Progenitor cell of endocrine pancreas (in vitro differentiated cells): ENCODE data around the gene GATA1. TPM values are rescaled to one million over a fixed set of nuclear protein-coding genes. Genes with fewer than 3 reads are reported as not detected.
"Not testable (repeated sequence)": the region's sequence is repeated elsewhere in the genome, so short reads cannot be mapped to it uniquely, and the experiment has no call there.

Experiments used
- DNase-seq: peaks from one replicate; pipeline ENCODE4 v3.0.0; 2021; ENCODE audit warnings: low spot score; ENCODE audit not compliant: unreplicated experiment
- H3K27ac Mint-ChIP-seq: 2 replicates; pipeline ENCODE4 v1.8.0; 2021; ENCODE audit warnings: mild to moderate bottlenecking, moderate library complexity, mixed read lengths
- H3K27me3 Mint-ChIP-seq: 2 replicates; pipeline ENCODE4 v1.8.0; 2021; ENCODE audit warnings: mixed read lengths
- H3K36me3 Mint-ChIP-seq: 2 replicates; pipeline ENCODE4 v1.8.0; 2022; ENCODE audit warnings: mixed read lengths; ENCODE audit not compliant: insufficient read depth
- H3K4me1 Mint-ChIP-seq: 2 replicates; pipeline ENCODE4 v1.8.0; 2021; ENCODE audit warnings: low read depth, mixed read lengths
- H3K4me3 Mint-ChIP-seq: 2 replicates; pipeline ENCODE4 v1.8.0; 2021; ENCODE audit warnings: low read depth, mild to moderate bottlenecking, moderate library complexity, mixed read lengths
- H3K9me3 Mint-ChIP-seq: 2 replicates; pipeline ENCODE4 v1.8.0; 2021; ENCODE audit warnings: low read depth, mixed read lengths
- CTCF ChIP-seq: fragments of 200-600 bp; sonication (generic); IDR thresholded peaks from one replicate; pipeline ENCODE4 v1.5.0; 2021; ENCODE audit warnings: antibody characterized with exemption, mild to moderate bottlenecking; ENCODE audit not compliant: unreplicated experiment
- total RNA-seq: library from RNA; stranded (reverse); gene quantifications from 2 replicates; pipeline ENCODE4 v1.2.1, GENCODE V29; 2021

GATA1 gene
- total RNA-seq, 1 donor from 2014 or later = not detected

DNA sequence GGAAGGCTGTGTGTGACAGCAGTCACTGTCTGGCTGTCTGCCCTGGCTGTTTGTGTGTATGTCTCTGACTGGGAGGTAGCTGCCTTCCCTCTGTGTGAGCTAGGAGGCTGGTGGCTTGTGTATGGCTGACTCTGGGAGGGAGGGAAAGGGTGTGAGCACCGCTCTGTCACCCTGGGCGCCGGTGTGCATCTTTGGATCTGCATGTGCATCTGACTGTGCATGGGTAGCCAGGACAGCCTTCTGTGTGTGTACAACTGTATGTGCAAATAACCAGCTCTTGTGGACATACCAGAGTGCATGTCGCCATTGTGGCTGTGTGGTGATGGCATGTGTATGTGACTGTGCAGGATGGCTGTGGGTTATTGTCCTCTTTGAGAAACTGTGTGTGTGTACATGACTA, 32.5 kb downstream of the GATA1 start:
- Mint-ChIP-seq H3K9me3 (peaks cover 17% of the 10 kb centered on the region), H3K4me3 (no peak overlapping the region), H3K4me1 (no peaks in the 10 kb centered on the region), H3K27ac (no peak overlapping the region), H3K36me3 (peaks cover 6% of the 10 kb centered on the region), H3K27me3 (no peaks in the 10 kb centered on the region)
- TF ChIP-seq CTCF = no peak
- no peak for DNase-seq

DNA sequence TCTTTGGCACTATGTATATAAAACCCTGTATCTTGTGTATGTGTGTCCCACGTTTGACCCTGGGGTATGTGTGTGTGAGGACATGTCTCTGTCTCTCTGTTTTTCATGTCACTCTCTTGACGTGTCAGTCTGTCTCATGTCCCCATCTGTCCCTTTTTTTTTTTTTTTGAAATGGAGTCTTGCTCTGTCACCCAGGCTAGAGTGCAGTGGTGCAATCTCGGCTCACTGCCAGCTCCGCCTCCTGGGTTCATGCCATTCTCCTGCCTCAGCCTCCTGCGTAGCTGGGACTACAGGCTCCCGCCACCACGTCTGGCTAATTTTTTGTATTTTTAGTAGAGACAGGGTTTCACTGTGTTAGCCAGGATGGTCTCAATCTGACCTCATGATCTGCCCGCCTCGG, 33.0 kb downstream of the GATA1 start:
- DNase-seq, H3K4me3 Mint-ChIP-seq, H3K36me3 Mint-ChIP-seq, H3K4me1 Mint-ChIP-seq, H3K27ac Mint-ChIP-seq, H3K27me3 Mint-ChIP-seq: not testable (repeated sequence)
- peaks cover 13% of the 10 kb centered on the region for H3K9me3 Mint-ChIP-seq

DNA sequence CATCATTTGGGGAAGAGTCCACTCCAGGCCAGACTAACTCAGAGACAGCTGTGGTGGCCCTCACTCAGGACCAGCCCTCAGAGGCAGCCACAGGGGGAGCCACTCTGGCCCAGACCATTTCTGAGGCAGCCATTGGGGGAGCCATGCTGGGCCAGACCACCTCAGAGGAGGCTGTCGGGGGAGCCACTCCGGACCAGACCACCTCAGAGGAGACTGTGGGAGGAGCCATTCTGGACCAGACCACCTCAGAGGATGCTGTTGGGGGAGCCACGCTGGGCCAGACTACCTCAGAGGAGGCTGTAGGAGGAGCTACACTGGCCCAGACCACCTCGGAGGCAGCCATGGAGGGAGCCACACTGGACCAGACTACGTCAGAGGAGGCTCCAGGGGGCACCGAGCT, 36.7 kb downstream of the GATA1 start:
- peaks cover 20% of the 10 kb centered on the region for H3K9me3 Mint-ChIP-seq
- peaks cover 22% of the 10 kb centered on the region for H3K36me3 Mint-ChIP-seq
- peaks cover 6% of the 10 kb centered on the region for H3K27me3 Mint-ChIP-seq
- no peak for TF ChIP-seq CTCF
- no peaks in the 10 kb centered on the region for H3K4me1 Mint-ChIP-seq
- no peak overlapping the region for H3K27ac Mint-ChIP-seq
- DNase-seq = no peak
- H3K4me3 Mint-ChIP-seq = no peak overlapping the region

DNA sequence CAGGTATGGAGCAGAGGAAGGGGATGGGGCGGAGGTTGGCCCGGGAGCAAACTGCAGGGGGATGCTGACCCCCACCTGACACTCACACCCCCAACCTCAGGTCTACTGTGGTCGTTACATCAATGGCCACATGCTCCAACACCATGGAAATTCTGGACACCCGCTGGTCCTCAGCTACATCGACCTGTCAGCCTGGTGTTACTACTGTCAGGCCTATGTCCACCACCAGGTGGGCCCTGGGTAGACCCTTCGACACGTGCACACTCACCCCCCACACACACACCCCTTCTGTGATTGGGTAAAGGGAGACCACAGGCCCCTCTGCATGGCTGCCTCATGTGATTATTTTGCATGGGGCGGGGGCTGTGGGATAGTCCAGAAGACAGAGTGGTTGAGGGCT, 37.7 kb downstream of the GATA1 start:
- H3K4me1 Mint-ChIP-seq = no peaks in the 10 kb centered on the region
- no peak for DNase-seq
- no peak for TF ChIP-seq CTCF
- no peak overlapping the region for H3K27ac Mint-ChIP-seq
- H3K9me3 Mint-ChIP-seq = peaks cover 14% of the 10 kb centered on the region
- no peak overlapping the region for H3K4me3 Mint-ChIP-seq
- H3K27me3 Mint-ChIP-seq = peaks cover 15% of the 10 kb centered on the region
- peaks cover 25% of the 10 kb centered on the region for H3K36me3 Mint-ChIP-seq

DNA sequence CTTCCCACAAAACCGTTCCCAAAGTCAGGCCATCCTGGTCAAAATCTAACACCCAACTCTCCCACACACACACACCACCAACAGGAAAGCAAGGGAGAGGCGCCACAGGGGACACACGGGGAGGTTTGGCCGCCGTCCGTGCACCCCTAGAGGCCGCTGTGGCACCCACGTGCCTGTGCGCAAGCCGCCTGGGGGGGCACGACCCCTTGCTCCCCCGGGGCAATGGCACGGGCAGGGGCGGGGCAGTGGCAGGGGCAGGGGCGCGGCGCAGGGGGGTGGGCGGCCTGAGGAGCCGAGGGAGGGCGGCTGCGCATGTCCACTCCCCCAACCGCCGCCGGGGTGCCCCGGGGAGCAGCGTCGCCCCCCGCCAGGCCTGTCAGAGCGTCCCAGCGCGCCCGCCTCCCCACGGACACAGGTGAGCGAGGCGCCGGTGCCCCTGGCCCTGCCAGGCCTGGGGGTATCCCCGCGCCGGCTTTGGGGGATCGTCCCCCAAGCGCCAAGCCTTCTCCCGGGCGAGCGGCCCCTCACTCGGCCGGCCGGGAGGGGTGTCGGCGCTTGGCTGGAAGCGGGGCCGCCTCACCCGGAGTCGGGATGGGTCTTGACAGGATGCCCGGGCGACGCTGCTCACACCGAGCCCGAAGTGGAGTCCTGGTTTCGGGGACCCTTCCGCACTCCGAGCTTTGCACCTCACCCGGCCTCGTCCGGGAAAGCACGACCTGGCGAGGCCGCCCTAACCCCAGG, 39.9 kb downstream of the GATA1 start, which contains the start of gene ERAS:
Gene ERAS (plus strand): TSS at position 379 of the 741 bp plus-strand sequence. CDS start 2,611 bp downstream, outside the sequence.
- peaks cover 23% of the 10 kb centered on the region for H3K36me3 Mint-ChIP-seq
- peaks cover 29% of the 10 kb centered on the region for H3K27me3 Mint-ChIP-seq
- no peak within 1 kb of the TSS for H3K4me3 Mint-ChIP-seq
- peaks cover 7% of the 10 kb centered on the region for H3K9me3 Mint-ChIP-seq
- H3K27ac Mint-ChIP-seq = no peak within 1 kb of the TSS
- H3K4me1 Mint-ChIP-seq = no peaks in the 10 kb centered on the region
- DNase-seq = no peak
- TF ChIP-seq CTCF = no peak
